ENCODE measurements around the gene PIK3R1.

Gene PIK3R1

DNA sequence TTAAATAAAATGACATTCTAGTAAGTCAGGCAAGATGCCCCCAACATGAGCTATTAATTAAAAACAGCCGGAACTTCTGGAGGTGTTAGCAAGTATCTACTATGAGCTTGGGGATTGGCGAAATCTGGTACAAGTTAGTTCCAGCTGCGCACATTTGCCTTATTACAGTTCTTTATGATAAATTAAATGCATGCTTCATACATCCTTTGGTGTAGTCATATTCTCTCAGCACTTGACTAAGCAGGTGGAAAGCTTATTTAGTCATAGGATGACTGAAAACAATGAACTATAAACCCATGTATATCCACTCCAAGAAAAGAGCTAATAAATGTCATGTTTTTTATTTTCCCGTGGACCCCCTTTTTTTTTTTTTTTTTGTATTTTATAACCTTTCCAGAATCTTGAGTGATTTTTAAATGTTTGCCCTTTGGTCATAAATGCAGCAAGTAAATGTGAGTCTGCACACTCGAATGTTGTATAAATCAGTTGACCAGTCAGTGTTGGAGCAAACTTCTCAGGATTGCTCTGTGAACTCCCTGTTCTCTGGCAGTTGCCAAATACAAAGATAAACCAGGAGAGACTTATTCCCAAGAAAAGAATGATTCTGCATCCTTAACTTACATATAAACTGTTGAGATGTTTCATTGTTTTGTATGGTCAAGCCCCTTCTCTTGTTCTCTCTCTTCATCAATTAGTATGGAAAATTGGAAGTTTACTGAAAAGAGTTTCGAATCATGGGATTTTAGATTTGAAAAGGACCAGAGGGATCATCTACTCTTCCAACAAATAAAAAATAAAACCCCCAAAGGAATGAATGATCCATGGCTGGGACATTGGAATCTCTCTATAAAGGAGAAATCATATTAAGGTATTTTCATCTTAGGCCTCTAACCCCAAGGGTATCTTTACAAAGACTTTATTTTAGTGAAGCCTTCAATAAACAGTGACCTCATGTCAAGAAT lies 38.3 kb downstream of the PIK3R1 start:
- DNase-seq, result no peak

DNA sequence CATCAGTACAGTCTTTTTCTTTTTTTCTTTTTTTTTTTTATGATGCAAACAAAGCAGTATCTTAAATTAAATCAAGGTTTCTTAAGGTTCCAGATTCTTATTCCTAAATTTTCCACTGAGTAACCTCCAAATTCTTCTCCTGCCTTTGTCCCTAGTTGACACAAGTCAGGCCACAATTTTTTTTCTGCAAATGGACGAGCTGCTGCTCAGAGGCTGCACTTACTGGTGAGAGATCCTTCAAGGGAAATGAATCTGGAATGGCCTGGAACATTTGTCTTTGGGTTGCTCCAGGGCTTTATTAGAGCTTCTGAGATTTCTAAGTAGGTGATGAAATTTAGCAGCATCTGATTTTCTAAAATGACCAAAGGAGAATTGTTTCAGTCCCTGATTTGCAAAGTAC lies 39.3 kb downstream of the PIK3R1 start:
- DNase-seq, result no peak

- DNase-seq, result peak; percentile 23
Observed at GRCh38 chr5:68255305-68256120, 40.0 kb downstream of the PIK3R1 start.

GRCh38 chr5:68257210-68257609 lies 41.7 kb downstream of the PIK3R1 start:
- no peak for DNase-seq

DNA sequence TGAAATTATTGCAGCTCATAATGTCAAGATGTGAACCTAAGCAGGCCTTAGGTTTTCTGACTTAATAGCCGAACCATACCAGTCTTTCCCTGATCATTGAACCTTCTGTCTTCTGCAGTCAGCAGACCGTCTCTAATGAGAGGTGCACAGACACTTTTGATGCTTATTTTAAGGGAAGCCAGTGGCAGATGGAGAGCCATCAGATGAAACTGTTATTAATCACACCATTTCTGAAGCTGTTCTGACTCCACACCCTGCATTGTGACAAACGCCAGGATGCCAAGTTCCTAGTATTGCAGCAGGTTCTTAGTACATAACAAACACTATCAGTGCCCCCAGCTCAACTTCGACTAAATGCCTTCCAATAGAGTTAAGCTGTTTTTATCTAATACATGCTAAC lies 43.0 kb downstream of the PIK3R1 start:
- no peak for DNase-seq

GRCh38 chr5:68259700-68260099 lies 44.1 kb downstream of the PIK3R1 start:
- no peak for DNase-seq

DNA sequence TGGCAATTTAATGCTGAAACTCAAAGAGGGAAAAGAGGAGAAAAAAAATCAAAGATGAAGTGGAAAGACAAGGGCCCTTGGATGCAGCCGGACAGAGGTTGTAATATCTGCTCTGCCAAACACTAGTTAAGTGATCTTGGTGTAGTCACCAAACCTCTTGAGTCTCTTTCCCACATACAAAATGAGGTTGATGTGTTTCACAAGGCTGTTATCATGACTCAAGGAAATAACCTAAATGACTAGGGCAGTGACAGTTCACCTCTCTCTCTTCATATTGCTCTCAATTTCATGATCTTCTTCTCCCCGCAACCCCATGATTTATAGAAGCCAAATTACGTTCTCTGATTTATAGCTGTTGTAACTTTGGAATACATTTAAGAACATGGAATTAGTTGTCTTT lies 44.9 kb downstream of the PIK3R1 start:
- DNase-seq, result no peak

DNA sequence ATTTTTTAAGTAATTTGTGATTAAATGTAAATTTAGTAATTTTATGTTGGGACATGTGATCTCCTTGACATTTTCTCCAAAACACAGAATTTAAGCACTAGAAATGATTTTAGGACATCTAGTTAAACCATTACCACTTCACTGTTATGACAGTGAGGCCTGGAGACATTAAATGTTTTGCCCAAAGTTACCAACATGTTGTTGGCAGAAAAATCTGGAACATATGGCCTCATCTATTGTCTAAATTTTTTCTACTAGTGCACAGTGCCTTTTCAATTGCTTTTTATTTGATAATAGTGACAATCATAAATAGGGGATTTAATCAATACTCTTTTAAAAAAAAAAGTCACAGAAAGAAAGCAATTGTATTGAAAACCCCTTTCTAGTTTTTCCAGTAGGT lies 45.6 kb downstream of the PIK3R1 start:
- DNase-seq, result no peak

- DNase-seq, result peak; percentile 63
Observed at GRCh38 chr5:68261569-68262065, 46.1 kb downstream of the PIK3R1 start.

GRCh38 chr5:68264024-68264956 lies 48.7 kb downstream of the PIK3R1 start:
- DNase-seq, result no peak

GRCh38 chr5:68265347-68265746 lies 49.8 kb downstream of the PIK3R1 start:
- no peak for DNase-seq

DNA sequence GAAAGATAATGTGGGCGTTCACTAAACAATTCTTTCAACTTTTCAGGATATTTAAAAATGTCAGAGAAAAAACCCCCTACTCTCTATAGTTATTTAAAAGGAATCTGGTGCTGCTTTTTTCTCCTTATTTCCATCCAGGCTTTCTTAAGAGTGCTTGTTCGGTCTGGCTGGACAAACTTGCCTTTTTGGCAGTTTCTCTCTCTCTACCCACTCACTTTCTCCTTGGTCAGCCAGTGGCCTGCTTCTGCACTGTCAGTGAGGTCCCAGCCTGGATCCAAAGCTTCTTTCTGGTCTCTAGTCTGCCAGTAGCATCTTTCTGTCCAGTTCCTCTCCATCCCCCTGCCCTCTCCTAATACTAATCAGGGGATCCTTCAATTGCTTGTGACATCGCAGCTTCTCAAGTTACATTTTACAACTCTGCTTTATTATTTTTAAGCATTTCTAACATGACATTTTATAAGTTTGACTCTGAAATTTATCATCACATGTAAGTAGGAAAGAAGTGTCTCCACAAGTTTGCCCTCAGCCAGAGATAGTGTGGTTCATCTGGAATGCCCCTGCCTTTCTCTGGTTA lies 50.4 kb downstream of the PIK3R1 start:
- DNase-seq, result no peak

DNA sequence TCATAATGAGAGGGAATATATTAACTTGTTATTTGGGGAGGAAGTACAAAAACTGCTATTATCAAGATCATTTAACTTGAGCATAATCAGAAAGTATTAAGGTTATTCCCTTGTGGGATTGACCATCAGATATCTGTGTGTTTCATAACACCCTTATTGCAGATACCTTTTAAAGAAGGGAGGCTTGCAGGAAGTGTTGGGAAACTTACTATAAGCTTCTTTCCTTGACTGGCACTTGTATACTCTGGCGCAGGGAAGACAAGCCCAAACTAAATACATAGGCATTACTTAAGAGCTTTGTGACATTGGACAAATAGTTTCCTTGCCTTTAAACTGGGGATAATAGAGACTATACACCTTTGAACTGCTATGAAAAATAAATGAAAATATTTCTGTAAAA lies 50.9 kb downstream of the PIK3R1 start:
- no peak for DNase-seq

DNA sequence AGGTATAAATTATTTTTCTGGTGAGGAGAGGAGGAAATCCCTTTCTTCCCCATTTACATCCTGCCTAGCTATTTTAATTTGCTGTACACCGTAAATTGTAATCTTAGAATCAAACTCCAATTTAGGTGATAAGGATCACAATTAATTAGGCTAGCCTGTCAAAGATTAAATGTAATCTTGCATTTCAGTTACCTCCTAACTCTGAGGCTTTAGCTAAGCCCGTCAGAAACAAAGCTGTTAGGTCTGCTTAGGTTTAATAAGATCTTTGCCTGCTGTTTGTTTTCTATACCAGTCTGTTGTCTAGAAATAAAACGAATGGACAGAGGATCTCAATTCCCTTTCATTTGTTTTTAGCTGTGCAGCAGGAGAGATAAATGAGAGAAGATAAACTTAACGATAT lies 51.5 kb downstream of the PIK3R1 start:
- DNase-seq, result no peak

GRCh38 chr5:68268101-68268851 lies 52.7 kb downstream of the PIK3R1 start:
- DNase-seq, result no peak

DNA sequence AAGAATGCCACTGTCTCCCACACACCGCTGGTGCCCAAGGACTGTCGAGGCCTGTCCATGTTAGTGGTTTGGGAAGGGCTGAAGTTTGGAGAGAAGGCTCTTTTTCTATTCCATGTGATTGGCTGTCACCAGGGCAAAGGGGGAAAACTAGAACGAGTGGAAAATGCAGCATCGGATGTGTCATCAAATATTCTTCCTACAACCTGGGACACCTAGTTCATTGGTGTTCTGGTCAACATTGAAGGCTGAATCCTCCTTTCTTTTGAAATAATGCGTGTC lies 53.2 kb downstream of the PIK3R1 start:
- no peak for DNase-seq

- no peak for DNase-seq
Observed at GRCh38 chr5:68269820-68270219, 54.3 kb downstream of the PIK3R1 start.

DNA sequence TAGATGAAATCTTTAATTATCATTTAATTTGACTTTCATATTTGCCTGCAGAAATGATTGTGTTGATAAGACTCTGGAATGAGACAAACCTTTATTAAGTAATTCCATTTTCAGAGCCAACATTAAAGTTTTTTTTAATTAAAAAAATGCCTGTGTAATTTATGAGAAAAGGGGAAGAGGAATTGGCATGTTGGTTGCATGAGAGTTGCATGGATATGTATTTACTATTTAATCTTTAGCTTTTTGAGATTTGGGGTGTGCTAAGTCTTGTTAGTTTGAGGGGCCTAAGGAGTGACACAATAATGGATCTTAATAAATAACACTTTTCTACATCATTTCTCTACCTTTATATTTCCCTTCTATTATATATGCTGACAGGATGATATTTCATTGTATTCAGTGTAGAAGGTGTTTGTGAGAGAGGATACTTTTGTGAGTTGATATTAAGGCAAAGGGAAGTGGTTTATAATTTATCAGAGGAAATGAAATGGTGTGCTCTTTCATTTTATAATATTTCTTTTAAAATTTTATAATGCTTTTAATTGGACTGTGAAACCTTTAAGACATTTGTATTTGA lies 54.9 kb downstream of the PIK3R1 start:
- DNase-seq, result no peak

DNA sequence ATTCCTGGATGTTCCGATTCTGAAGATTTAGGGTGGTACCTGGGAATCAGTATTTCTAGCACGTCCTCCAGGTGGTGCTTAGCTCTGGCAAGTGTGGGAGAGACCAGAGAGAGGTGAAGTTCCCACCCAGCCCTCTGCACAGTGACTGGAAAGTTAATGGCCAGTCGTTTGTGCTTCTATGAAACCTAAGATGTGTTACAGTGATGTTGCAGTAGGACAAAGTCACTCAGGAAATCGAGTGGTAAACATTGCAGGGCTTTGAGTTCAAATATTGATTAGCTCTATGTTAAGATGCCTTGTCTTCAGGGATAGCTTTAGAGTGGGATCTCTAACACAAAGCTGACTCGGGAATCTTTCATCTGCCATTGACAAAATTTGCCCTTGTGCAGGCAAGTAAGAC lies 55.6 kb downstream of the PIK3R1 start:
- DNase-seq, result no peak

DNA sequence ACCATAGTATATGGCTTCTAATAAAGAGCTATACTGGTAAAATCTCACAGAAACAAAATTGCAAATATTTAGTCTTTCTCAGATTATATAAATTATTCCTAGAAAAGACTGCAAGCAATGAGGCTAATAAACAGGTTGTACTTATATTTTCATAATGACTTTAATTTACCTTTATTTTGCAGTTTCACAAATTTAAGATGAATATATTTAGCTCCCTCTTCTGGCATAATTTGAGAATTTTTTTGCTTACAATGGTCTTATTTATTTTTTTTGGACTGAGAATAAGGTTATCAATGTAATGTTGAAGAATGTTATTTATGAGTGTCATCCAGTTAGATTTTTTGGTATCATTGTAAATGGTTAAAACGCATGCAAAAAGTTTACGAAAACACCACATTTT lies 56.7 kb downstream of the PIK3R1 start:
- DNase-seq, result no peak

- DNase-seq, result no peak
Observed at GRCh38 chr5:68273717-68274409, 58.3 kb downstream of the PIK3R1 start.
